Breast epithelium (tissue), 4 donors: ENCODE data around the gene ZNF639. TPM values are rescaled to one million over a fixed set of nuclear protein-coding genes. Genes with fewer than 3 reads are reported as not detected.

Experiments
- DNase-seq, 2 donors: peaks; one replicate each; pipeline ENCODE4 v3.0.0-alpha.2; 2019; ENCODE audit warnings: low spot score in 2 of 2
- H3K27ac ChIP-seq, 2 donors: fragments of 200-600 bp; sonication (generic) in 1 of 2; one replicate each; pipeline ENCODE4 v1.5.1; 2016 to 2019; ENCODE audit warnings: mild to moderate bottlenecking in 1 of 2
- H3K27me3 ChIP-seq, 2 donors: fragments of 200-600 bp; sonication (generic) in 1 of 2; one replicate each; pipeline versions ENCODE4 v1.5.1 to v1.6.0; 2017 to 2019; ENCODE audit warnings: control low read depth in 1 of 2, mild to moderate bottlenecking in 1 of 2
- H3K36me3 ChIP-seq: fragments of 200-600 bp; one replicate; pipeline ENCODE4 v1.5.1; 2019
- H3K4me1 ChIP-seq, 2 donors: fragments of 200-600 bp; sonication (generic); one replicate each; pipeline ENCODE4 v1.5.1; 2016 to 2019; ENCODE audit warnings: control low read depth in 1 of 2
- H3K4me3 ChIP-seq, 3 donors: fragments of 200-600 bp; sonication (generic); 1 replicate in 2 of 3; 2 replicates in 1 of 3; pipeline ENCODE4 v1.5.1; 2016 to 2019; ENCODE audit warnings: mild to moderate bottlenecking in 3 of 3, moderate library complexity in 2 of 3
- H3K9me3 ChIP-seq, 2 donors: fragments of 200-600 bp; sonication (generic) in 1 of 2; one replicate each; pipeline ENCODE4 v1.5.1; 2016 to 2019; ENCODE audit warnings: control low read depth in 1 of 2
- POLR2A ChIP-seq: fragments of 450-650 bp; IDR thresholded peaks from one replicate; pipeline ENCODE4 v1.6.1; 2016; ENCODE audit warnings: antibody characterized with exemption, mild to moderate bottlenecking, moderate library complexity
- POLR2AphosphoS5 ChIP-seq, 3 donors: sonication (generic); formaldehyde crosslinking; IDR thresholded peaks; one replicate each; pipeline ENCODE4 v1.6.1; 2017; ENCODE audit warnings: antibody characterized with exemption in 3 of 3
- intact Hi-C: fragments of 100-400 bp; cut with DNase I; formaldehyde crosslinking; loops from one replicate; pipeline ENCODE4 v1.15.1; 2023; ENCODE audit warnings: low total_unique reads
- total RNA-seq, 3 donors: library from RNA; depleted of rRNA; stranded (reverse); fragments of >200 nt; gene quantifications; one replicate each; pipeline ENCODE4 v1.1.0, GENCODE V29; 2016
- TF ChIP-seq, protein P1 (sequence below), 3 donors: fragments of 450-650 bp; IDR thresholded peaks; one replicate each; pipeline ENCODE4 v1.5.1; 2016 to 2017; ENCODE audit warnings: antibody characterized with exemption in 3 of 3, mild to moderate bottlenecking in 3 of 3, moderate library complexity in 3 of 3

ZNF639 gene
- total RNA-seq, 3 donors from 2014 or later, result 41.4 to 44.9 (median 41.8) TPM

- H3K4me3 ChIP-seq, result no peak overlapping the region
- no peak for DNase-seq
- no peak overlapping the region for H3K27ac ChIP-seq
- TF ChIP-seq, protein P1, sequence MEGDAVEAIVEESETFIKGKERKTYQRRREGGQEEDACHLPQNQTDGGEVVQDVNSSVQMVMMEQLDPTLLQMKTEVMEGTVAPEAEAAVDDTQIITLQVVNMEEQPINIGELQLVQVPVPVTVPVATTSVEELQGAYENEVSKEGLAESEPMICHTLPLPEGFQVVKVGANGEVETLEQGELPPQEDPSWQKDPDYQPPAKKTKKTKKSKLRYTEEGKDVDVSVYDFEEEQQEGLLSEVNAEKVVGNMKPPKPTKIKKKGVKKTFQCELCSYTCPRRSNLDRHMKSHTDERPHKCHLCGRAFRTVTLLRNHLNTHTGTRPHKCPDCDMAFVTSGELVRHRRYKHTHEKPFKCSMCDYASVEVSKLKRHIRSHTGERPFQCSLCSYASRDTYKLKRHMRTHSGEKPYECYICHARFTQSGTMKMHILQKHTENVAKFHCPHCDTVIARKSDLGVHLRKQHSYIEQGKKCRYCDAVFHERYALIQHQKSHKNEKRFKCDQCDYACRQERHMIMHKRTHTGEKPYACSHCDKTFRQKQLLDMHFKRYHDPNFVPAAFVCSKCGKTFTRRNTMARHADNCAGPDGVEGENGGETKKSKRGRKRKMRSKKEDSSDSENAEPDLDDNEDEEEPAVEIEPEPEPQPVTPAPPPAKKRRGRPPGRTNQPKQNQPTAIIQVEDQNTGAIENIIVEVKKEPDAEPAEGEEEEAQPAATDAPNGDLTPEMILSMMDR (IDR thresholded peaks at IDR 0.05), result no peak
- TF ChIP-seq POLR2AphosphoS5 (IDR thresholded peaks at IDR 0.05) (no peak), POLR2A (no peak)
- intact Hi-C loops, result no loop called here
- H3K9me3 ChIP-seq, result no peaks in the 10 kb centered on the region
- no peaks in the 10 kb centered on the region for H3K4me1 ChIP-seq
- H3K27me3 ChIP-seq, result no peaks in the 10 kb centered on the region
- H3K36me3 ChIP-seq, result peaks cover 14% of the 10 kb centered on the region
These were observed 9.4 kb downstream of the ZNF639 start for GRCh38 chr3:179332240-179332639.

DNA sequence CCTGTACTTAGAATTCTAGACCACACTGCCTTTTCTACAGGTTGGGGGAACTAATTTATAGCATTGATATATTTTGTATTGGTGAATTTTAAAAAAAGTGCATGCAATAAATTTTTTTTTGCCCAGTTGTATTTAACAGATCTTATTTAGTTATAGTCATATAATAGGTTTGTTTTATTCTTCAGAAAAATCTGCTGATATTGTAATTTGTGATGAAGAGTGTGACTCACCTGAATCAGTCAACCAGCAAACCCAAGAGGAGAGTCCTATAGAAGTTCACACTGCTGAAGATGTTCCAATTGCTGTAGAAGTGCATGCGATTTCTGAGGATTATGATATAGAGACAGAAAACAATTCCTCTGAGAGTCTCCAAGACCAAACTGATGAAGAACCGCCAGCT is 10.3 kb downstream of the ZNF639 start:
- H3K4me3 ChIP-seq, result no peak overlapping the region
- no peaks in the 10 kb centered on the region for H3K4me1 ChIP-seq
- no peaks in the 10 kb centered on the region for H3K9me3 ChIP-seq
- TF ChIP-seq, protein P1 (IDR thresholded peaks at IDR 0.05), result no peak
- TF ChIP-seq POLR2A (no peak), POLR2AphosphoS5 (IDR thresholded peaks at IDR 0.05) (no peak)
- intact Hi-C loops, result no loop called here
- H3K27me3 ChIP-seq, result no peaks in the 10 kb centered on the region
- no peak for DNase-seq
- H3K36me3 ChIP-seq, result peaks cover 14% of the 10 kb centered on the region
- H3K27ac ChIP-seq, result no peak overlapping the region

DNA sequence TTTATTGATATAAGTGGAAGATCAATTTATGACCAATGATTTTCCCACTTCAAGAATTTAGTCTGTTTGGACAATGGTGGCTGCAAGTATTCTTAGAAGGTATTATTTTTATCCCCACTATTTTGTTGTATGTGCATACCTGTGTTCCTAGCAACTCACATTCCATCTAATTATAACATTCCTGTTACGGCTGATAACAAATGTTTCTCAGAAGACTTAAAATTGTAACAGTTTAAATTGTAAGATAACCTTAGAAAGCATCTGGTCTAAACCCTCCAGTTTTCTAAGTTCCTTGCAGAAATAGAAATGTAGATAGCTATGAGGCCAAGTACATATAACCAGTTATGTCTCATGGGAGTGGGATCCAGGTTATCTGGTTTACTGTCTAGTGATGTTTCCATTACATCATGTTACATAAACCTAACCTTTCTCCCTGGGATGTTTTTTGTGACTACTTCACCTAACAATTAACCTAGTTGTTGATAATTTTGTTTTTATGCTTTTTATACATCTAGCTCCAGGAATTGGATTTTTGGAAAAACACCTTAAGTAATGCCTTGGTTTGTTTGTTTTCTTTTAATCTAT is 13.6 kb downstream of the ZNF639 start:
- H3K9me3 ChIP-seq, result no peaks in the 10 kb centered on the region
- intact Hi-C loops, result no loop called here
- H3K4me3 ChIP-seq, result no peak overlapping the region
- no peak for TF ChIP-seq POLR2AphosphoS5 (IDR thresholded peaks at IDR 0.05)
- no peak overlapping the region for H3K27ac ChIP-seq
- no peaks in the 10 kb centered on the region for H3K36me3 ChIP-seq
- H3K4me1 ChIP-seq, result no peaks in the 10 kb centered on the region
- H3K27me3 ChIP-seq, result no peaks in the 10 kb centered on the region
- no peak for DNase-seq

DNA sequence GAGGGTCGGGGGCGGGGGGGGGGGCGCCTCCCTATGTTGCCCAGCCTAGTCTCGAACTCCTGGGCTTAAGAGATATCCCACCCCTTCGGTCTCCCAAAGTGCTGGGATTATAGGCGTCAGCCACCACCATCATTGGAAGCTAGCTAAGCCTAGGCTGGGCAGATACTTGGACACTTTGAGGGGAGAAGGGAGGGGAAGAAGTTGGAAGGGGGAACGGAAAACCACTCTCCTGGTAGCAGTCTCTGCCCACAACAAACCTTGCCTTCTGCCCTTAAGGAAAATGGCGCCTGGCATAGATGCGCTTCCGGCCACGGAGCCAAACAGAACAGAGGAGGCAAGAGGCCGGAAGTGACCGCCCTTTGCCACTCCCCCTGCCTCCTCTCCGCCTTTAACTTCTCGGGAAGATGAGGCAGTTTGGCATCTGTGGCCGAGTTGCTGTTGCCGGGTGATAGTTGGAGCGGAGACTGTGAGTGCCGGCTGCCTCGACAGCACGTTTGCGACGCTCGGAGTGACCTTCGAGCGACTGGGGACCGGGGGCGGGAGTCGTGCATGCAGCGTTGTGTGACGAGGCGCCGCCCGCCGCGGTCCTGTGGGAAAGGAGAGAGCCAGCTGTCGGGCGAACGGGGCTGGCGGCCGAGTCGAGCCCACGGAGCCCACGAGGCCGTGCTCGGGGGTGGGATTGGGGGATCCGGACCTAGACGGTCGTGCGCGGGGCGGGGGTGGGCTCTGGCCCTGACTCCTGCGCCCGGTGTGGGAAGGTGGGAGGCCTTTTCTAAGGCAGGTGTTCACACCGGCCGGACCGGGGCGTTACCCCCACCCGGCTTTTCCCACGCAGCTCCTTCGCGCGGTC is 24.7 kb downstream of the ZNF639 start, which contains the start of gene MFN1:
MFN1 (plus strand) TSS at position 365 of the 850 bp plus-strand sequence. CDS start 1,143 bp downstream, outside the sequence.
- Histone ChIP-seq H3K27me3 (no peaks in the 10 kb centered on the region), H3K4me3 (peak within 1 kb of the TSS; percentile 75 to 87 (median 76)), H3K9me3 (no peaks in the 10 kb centered on the region), H3K27ac (peak within 1 kb of the TSS; percentile 79 to 85), H3K4me1 (no peaks in the 10 kb centered on the region), H3K36me3 (no peaks in the 10 kb centered on the region)
- peak; percentile 93 to 96 for DNase-seq
- intact Hi-C loops, result no loop called here
- TF ChIP-seq POLR2AphosphoS5 (IDR thresholded peaks at IDR 0.05) (peak; percentile 81 to 90 (median 81)), POLR2A (no peak)

GRCh38 chr3:179348325-179349013 is 25.6 kb downstream of the ZNF639 start:
- Histone ChIP-seq H3K36me3 (peaks cover 2% of the 10 kb centered on the region), H3K4me1 (no peaks in the 10 kb centered on the region), H3K27me3 (no peaks in the 10 kb centered on the region), H3K4me3 (peak overlapping the region; percentile 75 to 87 (median 76)), H3K27ac (peak overlapping the region; percentile 79 to 85), H3K9me3 (no peaks in the 10 kb centered on the region)
- DNase-seq, result no peak
- intact Hi-C loops, result no loop called here
- no peak for TF ChIP-seq POLR2A
- TF ChIP-seq, protein P1 (IDR thresholded peaks at IDR 0.05), result no peak
- TF ChIP-seq POLR2AphosphoS5 (IDR thresholded peaks at IDR 0.05), result no peak
